Neuronal stem cell (in vitro differentiated cells): ENCODE measurements around the gene DGCR2.
"Not testable (repeated sequence)": the region's sequence is repeated elsewhere in the genome, so short reads cannot be mapped to it uniquely, and the experiment has no call there.

Experiments used
- DNase-seq: peaks from one replicate; pipeline ENCODE4 v3.0.0-alpha.2; 2013; ENCODE audit warnings: low spot score
- H2AFZ ChIP-seq: one replicate; pipeline ENCODE4 v1.6.1; 2013; ENCODE audit warnings: mild to moderate bottlenecking, low read length, inconsistent platforms
- H2AK5ac ChIP-seq: 2 replicates; pipeline ENCODE4 v1.6.1; 2013; ENCODE audit warnings: low read depth, mild to moderate bottlenecking, inconsistent platforms, low read length, moderate library complexity, mixed read lengths
- H2BK120ac ChIP-seq: 2 replicates; pipeline ENCODE4 v1.6.1; 2013; ENCODE audit warnings: low read depth, mild to moderate bottlenecking, inconsistent platforms, low read length, moderate library complexity, mixed read lengths
- H2BK12ac ChIP-seq: one replicate; pipeline ENCODE4 v1.6.1; 2013; ENCODE audit warnings: low read length, inconsistent platforms
- H2BK15ac ChIP-seq: 2 replicates; pipeline ENCODE4 v1.6.1; 2013; ENCODE audit warnings: mild to moderate bottlenecking, low read length, inconsistent platforms, mixed read lengths
- H2BK5ac ChIP-seq: one replicate; pipeline ENCODE4 v1.6.1; 2013; ENCODE audit warnings: inconsistent platforms, mild to moderate bottlenecking, low read length, moderate library complexity
- H3K14ac ChIP-seq: one replicate; pipeline ENCODE4 v1.6.1; 2013; ENCODE audit warnings: low read length, inconsistent platforms
- H3K18ac ChIP-seq: 2 replicates; pipeline ENCODE4 v1.6.1; 2013; ENCODE audit warnings: low read length, inconsistent platforms
- H3K23ac ChIP-seq: 2 replicates; pipeline ENCODE4 v1.6.1; 2013; ENCODE audit warnings: low read depth, mild to moderate bottlenecking, mixed read lengths, low read length, inconsistent platforms; ENCODE audit not compliant: poor library complexity
- H3K27ac ChIP-seq: replicated peaks from 3 replicates; pipeline ENCODE4 v1.5.1; 2013; ENCODE audit warnings: low read length, inconsistent platforms
- H3K27me3 ChIP-seq, 3 experiments: 2 replicates each; pipeline ENCODE4 v1.6.1; 2013; ENCODE audit warnings: low read length in 3 of 3, mild to moderate bottlenecking in 2 of 3, inconsistent platforms in 1 of 3, low read depth in 1 of 3, mixed read lengths in 1 of 3, moderate library complexity in 1 of 3; ENCODE audit not compliant: control insufficient read depth in 3 of 3, insufficient read depth in 3 of 3
- H3K36me3 ChIP-seq, 2 donors: replicated peaks in 1 of 2; 2 replicates each; pipeline ENCODE4 v1.6.1; 2013; ENCODE audit warnings: low read length in 2 of 2; ENCODE audit not compliant: control insufficient read depth in 2 of 2, insufficient read depth in 2 of 2
- H3K4ac ChIP-seq: 2 replicates; pipeline ENCODE4 v1.6.1; 2013; ENCODE audit warnings: inconsistent platforms, mild to moderate bottlenecking, low read length, moderate library complexity
- H3K4me1 ChIP-seq, 2 donors: 1 replicate in 1 of 2; 2 replicates in 1 of 2; pipeline ENCODE4 v1.6.1; 2013; ENCODE audit warnings: low read length in 2 of 2, low read depth in 1 of 2; ENCODE audit not compliant: control insufficient read depth in 2 of 2, insufficient read depth in 1 of 2
- H3K4me2 ChIP-seq: one replicate; pipeline ENCODE4 v1.6.1; 2013; ENCODE audit warnings: mild to moderate bottlenecking, low read length, inconsistent platforms; ENCODE audit not compliant: insufficient read depth, poor library complexity, severe bottlenecking
- H3K4me3 ChIP-seq, 2 donors: 2 replicates each; pipeline ENCODE4 v1.5.1; 2013; ENCODE audit warnings: low read length in 2 of 2, mild to moderate bottlenecking in 2 of 2, inconsistent platforms in 1 of 2, moderate library complexity in 1 of 2
- H3K79me1 ChIP-seq: one replicate; pipeline ENCODE4 v1.6.1; 2013; ENCODE audit warnings: low read depth, mild to moderate bottlenecking, inconsistent platforms, low read length, moderate library complexity
- H3K9ac ChIP-seq: one replicate; pipeline ENCODE4 v1.6.1; 2013; ENCODE audit warnings: mild to moderate bottlenecking, low read depth, low read length, inconsistent platforms; ENCODE audit not compliant: poor library complexity
- H3K9me3 ChIP-seq, 2 donors: replicated peaks in 1 of 2; 2 replicates each; pipeline versions ENCODE3 to v1.6.1; 2013; ENCODE audit warnings: low read length in 2 of 2, mild to moderate bottlenecking in 2 of 2, inconsistent platforms in 1 of 2, low read depth in 1 of 2, mixed read lengths in 1 of 2, moderate library complexity in 1 of 2; ENCODE audit not compliant: control insufficient read depth in 2 of 2, insufficient read depth in 1 of 2
- H4K8ac ChIP-seq: one replicate; pipeline ENCODE4 v1.6.1; 2013; ENCODE audit warnings: low read depth, mild to moderate bottlenecking, inconsistent platforms, low read length, moderate library complexity
- H4K91ac ChIP-seq: one replicate; pipeline ENCODE4 v1.6.1; 2013; ENCODE audit warnings: low read length, low read depth, mild to moderate bottlenecking, inconsistent platforms; ENCODE audit not compliant: poor library complexity
- WGBS, 2 donors: extraction: QIAGEN DNeasy Blood & Tissue Kit; methylation state at CpG; one replicate each; pipeline ENCODE4 v1.1.7; 2013; ENCODE audit warnings: missing lambda C conversion rate in 2 of 2, mixed read lengths in 1 of 2; ENCODE audit not compliant: insufficient read length in 2 of 2, insufficient replicate concordance in 1 of 2; ENCODE audit errors: extremely low coverage in 2 of 2; 5-methylcytosine and 5-hydroxymethylcytosine counted together

Gene DGCR2

GRCh38 chr22:19024956-19025489 lies 97.2 kb downstream of the DGCR2 start:
- DNase-seq, H2AK5ac ChIP-seq, H2BK120ac ChIP-seq, H4K8ac ChIP-seq, H2AFZ ChIP-seq, H3K14ac ChIP-seq, H3K79me1 ChIP-seq, H3K4me3 ChIP-seq, H3K9ac ChIP-seq, H2BK12ac ChIP-seq, H3K18ac ChIP-seq, H3K4me1 ChIP-seq, H2BK15ac ChIP-seq, H4K91ac ChIP-seq, H3K36me3 ChIP-seq, H3K23ac ChIP-seq, H3K9me3 ChIP-seq, H3K4ac ChIP-seq, H2BK5ac ChIP-seq, H3K4me2 ChIP-seq, H3K27ac ChIP-seq: not testable (repeated sequence)
- no CpG with 5 or more reads among the region's 4 CpGs for WGBS, 2 donors
- H3K27me3 ChIP-seq, result peaks cover 0 to 15% (median 12%) of the 10 kb centered on the region in 3 experiments

GRCh38 chr22:19023931-19024330 lies 98.3 kb downstream of the DGCR2 start:
- not testable (repeated sequence) for H2BK120ac ChIP-seq, DNase-seq, H3K14ac ChIP-seq, H3K27ac ChIP-seq, H3K23ac ChIP-seq, H2AK5ac ChIP-seq, H4K91ac ChIP-seq, H2BK15ac ChIP-seq, H3K9me3 ChIP-seq, H3K4me2 ChIP-seq, H3K79me1 ChIP-seq, H3K18ac ChIP-seq, H2AFZ ChIP-seq, H3K4ac ChIP-seq, H4K8ac ChIP-seq, H3K36me3 ChIP-seq, H2BK12ac ChIP-seq, H2BK5ac ChIP-seq, H3K4me1 ChIP-seq, H3K9ac ChIP-seq, H3K4me3 ChIP-seq
- H3K27me3 ChIP-seq, result peaks cover 0 to 10% (median 4%) of the 10 kb centered on the region in 3 experiments
- no CpG with 5 or more reads among the region's 10 CpGs for WGBS, 2 donors

- Histone ChIP-seq H3K18ac (no peak overlapping the region), H3K4me1 (no peaks in the 10 kb centered on the region), H2BK120ac (no peak overlapping the region), H2AK5ac (no peak overlapping the region), H3K79me1 (no peaks in the 10 kb centered on the region), H3K36me3 (no peaks in the 10 kb centered on the region), H2BK5ac (no peak overlapping the region), H4K91ac (no peak overlapping the region), H3K4me2 (no peak overlapping the region), H3K4ac (no peak overlapping the region), H3K27ac (no peak overlapping the region), H2BK12ac (no peak overlapping the region), H3K14ac (no peak overlapping the region), H4K8ac (no peak overlapping the region), H3K27me3 (peaks cover 0 to 3% (median 0%) of the 10 kb centered on the region in 3 experiments), H3K4me3 (no peak overlapping the region), H2AFZ (no peak overlapping the region), H2BK15ac (no peak overlapping the region), H3K9me3 (no peaks in the 10 kb centered on the region), H3K23ac (no peak overlapping the region), H3K9ac (no peak overlapping the region)
- no peak for DNase-seq
- WGBS, 2 donors, result no CpG with 5 or more reads among the region's 8 CpGs
Observed at GRCh38 chr22:19022755-19023154, 99.5 kb downstream of the DGCR2 start.

- no peak overlapping the region for H3K9ac ChIP-seq
- H3K4me1 ChIP-seq, result no peaks in the 10 kb centered on the region
- DNase-seq, result no peak
- WGBS, 2 donors, result no CpG with 5 or more reads among the region's 7 CpGs
- no peak overlapping the region for H4K91ac ChIP-seq
- no peaks in the 10 kb centered on the region for H3K36me3 ChIP-seq
- no peak overlapping the region for H2BK15ac ChIP-seq
- no peak overlapping the region for H3K4me2 ChIP-seq
- no peak overlapping the region for H2AFZ ChIP-seq
- H3K27ac ChIP-seq, result no peak overlapping the region
- peak overlapping the region; percentile 95 for H3K23ac ChIP-seq
- H2BK12ac ChIP-seq, result no peak overlapping the region
- no peak overlapping the region for H3K4me3 ChIP-seq
- no peaks in the 10 kb centered on the region for H3K79me1 ChIP-seq
- no peak overlapping the region for H2BK120ac ChIP-seq
- H3K14ac ChIP-seq, result no peak overlapping the region
- no peak overlapping the region for H3K4ac ChIP-seq
- peak overlapping the region; percentile 38 for H3K18ac ChIP-seq
- H2BK5ac ChIP-seq, result no peak overlapping the region
- no peaks in the 10 kb centered on the region for H3K9me3 ChIP-seq
- H2AK5ac ChIP-seq, result peak overlapping the region; percentile 70
- H4K8ac ChIP-seq, result peak overlapping the region; percentile 17
- no peaks in the 10 kb centered on the region for H3K27me3 ChIP-seq
Observed at GRCh38 chr22:19019679-19020032, 102.6 kb downstream of the DGCR2 start.
